ENCODE data around the gene MDN1.
A peak's percentile ranks its signal among the peaks of the same experiment; 100 is the strongest.
"Not testable (repeated sequence)": the region's sequence is repeated elsewhere in the genome, so short reads cannot be mapped to it uniquely, and the experiment has no call there.

The MDN1 gene

GRCh38 chr6:89776583-89777233 lies 42.9 kb downstream of the MDN1 start:
- no peak for DNase-seq

- no peak for DNase-seq
Observed at GRCh38 chr6:89775150-89775549, 44.4 kb downstream of the MDN1 start.

GRCh38 chr6:89769572-89769971 lies 50.0 kb downstream of the MDN1 start:
- no peak for DNase-seq

GRCh38 chr6:89768324-89768723 lies 51.3 kb downstream of the MDN1 start:
- no peak for DNase-seq

GRCh38 chr6:89763550-89763949 lies 56.0 kb downstream of the MDN1 start:
- no peak for DNase-seq

GRCh38 chr6:89758830-89759229 lies 60.8 kb downstream of the MDN1 start:
- peak in 1 of 58 donors; percentile 12 for DNase-seq

- DNase-seq: no peak
Observed at GRCh38 chr6:89750338-89750737, 69.3 kb downstream of the MDN1 start.

GRCh38 chr6:89749918-89750317 lies 69.7 kb downstream of the MDN1 start:
- DNase-seq: no peak

GRCh38 chr6:89745716-89746115 lies 73.9 kb downstream of the MDN1 start:
- no peak for DNase-seq

- no peak for DNase-seq
Observed at GRCh38 chr6:89745096-89745495, 74.5 kb downstream of the MDN1 start.

GRCh38 chr6:89736893-89737292 lies 82.7 kb downstream of the MDN1 start:
- DNase-seq: no peak

- no peak for DNase-seq
Observed at GRCh38 chr6:89734526-89734925, 85.1 kb downstream of the MDN1 start.

GRCh38 chr6:89731924-89732567 lies 87.5 kb downstream of the MDN1 start:
- no peak for DNase-seq

- not testable (repeated sequence) for DNase-seq
Observed at GRCh38 chr6:89731262-89731661, 88.3 kb downstream of the MDN1 start.

- DNase-seq: no peak
Observed at GRCh38 chr6:89729818-89730217, 89.8 kb downstream of the MDN1 start.

- no peak for DNase-seq
Observed at GRCh38 chr6:89727501-89727900, 92.1 kb downstream of the MDN1 start.

GRCh38 chr6:89724981-89725380 lies 94.6 kb downstream of the MDN1 start:
- no peak for DNase-seq

GRCh38 chr6:89723046-89723445 lies 96.5 kb downstream of the MDN1 start:
- no peak for DNase-seq

- no peak for DNase-seq
Observed at GRCh38 chr6:89716532-89716931, 103.1 kb downstream of the MDN1 start.

- no peak for DNase-seq
Observed at GRCh38 chr6:89711801-89712200, 107.8 kb downstream of the MDN1 start.

- no peak for DNase-seq
Observed at GRCh38 chr6:89708316-89708715, 111.3 kb downstream of the MDN1 start.

GRCh38 chr6:89707766-89708165 lies 111.8 kb downstream of the MDN1 start:
- DNase-seq: no peak

GRCh38 chr6:89706121-89706520 lies 113.5 kb downstream of the MDN1 start:
- DNase-seq: no peak

Data from anterior cingulate cortex (tissue), 58 donors.